Measurements from ENCODE around the gene GAGE10.
"Not testable (repeated sequence)": the region's sequence is repeated elsewhere in the genome, so short reads cannot be mapped to it uniquely, and the experiment has no call there.

GAGE10 gene

GRCh38 chrX:49276671-49277534 is 26.5 kb upstream of the GAGE10 start:
- peak in 1 of 2 donors; percentile 12 for DNase-seq

DNA sequence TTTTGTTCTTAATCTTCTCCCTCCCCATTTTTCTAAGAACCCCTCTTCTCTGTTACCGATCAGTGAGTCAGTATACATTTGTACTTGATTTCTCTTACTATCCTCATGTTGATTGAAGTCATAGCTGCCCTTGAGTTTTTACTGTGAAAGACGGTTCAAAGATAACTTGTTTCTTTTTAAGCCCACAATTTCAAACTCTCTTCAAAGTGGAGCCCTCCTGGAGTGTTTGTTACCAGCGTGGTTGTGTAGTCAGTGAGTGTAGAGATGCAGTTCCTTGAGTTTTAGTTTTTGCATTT is 26.0 kb upstream of the GAGE10 start:
- DNase-seq: no peak

GRCh38 chrX:49278081-49278480 is 25.4 kb upstream of the GAGE10 start:
- DNase-seq: no peak

DNA sequence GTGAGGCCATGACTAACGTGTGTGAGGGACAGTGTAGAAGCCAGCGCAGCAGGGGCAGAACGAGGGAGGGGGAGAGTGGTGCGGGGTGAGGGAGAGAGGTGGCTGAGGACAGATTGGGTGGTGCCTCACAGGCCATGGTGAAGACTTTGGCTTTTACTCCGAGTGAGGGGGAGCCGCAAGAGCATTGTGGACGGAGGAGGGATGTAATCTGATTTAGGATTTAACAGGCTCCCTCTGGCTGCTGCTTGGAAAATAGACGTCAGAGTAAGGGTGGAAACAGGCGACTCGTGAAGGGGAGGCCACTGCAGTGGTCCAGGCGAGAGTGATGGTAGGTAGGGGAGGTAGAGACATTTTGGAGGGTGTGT is 20.8 kb upstream of the GAGE10 start:
- no peak for DNase-seq

GRCh38 chrX:49284212-49284611 is 19.2 kb upstream of the GAGE10 start:
- DNase-seq: no peak

DNA sequence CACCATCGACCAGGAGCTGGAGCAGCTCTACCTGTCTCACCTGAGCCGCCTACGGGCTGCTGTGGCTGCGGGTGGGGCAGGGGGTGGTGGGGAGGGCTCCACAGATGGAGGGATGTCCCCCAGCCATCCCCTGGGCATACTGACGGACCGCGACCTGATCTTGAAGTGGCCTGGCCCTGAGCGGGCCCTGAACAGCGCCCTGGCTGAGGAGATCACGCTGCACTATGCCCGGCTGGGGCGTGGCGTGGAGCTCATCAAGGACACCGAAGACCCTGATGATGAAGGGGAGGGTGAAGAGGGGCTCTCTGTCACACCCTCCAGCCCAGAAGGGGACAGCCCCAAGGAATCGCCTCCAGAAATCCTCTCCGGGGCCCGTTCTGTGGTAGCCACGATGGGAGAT is 17.3 kb upstream of the GAGE10 start:
- no peak for DNase-seq

DNA sequence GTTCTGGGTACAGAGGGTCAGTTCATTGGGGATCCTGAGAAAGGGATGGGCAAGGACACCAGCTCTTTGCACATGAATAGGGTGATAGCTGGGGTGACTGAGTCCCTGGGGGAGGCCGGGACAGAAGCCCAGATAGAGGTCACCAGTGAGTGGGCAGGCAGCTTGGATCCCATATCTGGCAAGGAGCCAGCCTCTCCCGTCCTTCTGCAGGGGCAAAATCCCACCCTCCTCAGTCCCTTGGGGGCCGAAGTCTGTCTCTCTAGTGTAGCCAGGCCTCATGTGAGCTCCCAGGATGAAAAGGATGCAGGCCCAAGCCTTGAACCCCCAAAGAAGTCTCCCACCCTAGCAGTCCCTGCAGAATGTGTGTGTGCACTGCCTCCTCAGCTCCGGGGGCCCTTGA is 16.9 kb upstream of the GAGE10 start:
- DNase-seq: no peak

DNA sequence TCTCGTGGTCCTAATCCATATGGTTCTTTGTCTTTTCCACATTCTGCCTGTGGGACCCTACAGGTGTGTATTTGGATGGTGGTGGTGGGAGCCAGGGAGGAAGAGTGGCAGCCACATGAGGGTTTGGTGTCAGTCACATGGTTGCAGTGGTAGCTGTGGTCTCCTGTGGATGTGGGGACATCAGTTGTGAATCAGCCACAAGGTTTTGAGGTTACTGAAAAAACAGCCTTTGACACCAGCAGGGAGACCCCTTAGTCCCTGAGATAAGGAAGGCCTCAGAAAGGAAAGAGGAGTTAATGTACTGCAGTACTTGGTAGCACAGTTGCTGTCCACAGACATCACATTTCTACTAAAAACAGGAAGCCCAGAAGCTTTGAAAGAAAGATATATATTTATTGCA is 15.8 kb upstream of the GAGE10 start:
- DNase-seq: no peak

GRCh38 chrX:49290215-49290614 is 13.2 kb upstream of the GAGE10 start:
- DNase-seq: no peak

GRCh38 chrX:49291615-49292337 is 11.7 kb upstream of the GAGE10 start:
- DNase-seq: peak; percentile 50 to 69

DNA sequence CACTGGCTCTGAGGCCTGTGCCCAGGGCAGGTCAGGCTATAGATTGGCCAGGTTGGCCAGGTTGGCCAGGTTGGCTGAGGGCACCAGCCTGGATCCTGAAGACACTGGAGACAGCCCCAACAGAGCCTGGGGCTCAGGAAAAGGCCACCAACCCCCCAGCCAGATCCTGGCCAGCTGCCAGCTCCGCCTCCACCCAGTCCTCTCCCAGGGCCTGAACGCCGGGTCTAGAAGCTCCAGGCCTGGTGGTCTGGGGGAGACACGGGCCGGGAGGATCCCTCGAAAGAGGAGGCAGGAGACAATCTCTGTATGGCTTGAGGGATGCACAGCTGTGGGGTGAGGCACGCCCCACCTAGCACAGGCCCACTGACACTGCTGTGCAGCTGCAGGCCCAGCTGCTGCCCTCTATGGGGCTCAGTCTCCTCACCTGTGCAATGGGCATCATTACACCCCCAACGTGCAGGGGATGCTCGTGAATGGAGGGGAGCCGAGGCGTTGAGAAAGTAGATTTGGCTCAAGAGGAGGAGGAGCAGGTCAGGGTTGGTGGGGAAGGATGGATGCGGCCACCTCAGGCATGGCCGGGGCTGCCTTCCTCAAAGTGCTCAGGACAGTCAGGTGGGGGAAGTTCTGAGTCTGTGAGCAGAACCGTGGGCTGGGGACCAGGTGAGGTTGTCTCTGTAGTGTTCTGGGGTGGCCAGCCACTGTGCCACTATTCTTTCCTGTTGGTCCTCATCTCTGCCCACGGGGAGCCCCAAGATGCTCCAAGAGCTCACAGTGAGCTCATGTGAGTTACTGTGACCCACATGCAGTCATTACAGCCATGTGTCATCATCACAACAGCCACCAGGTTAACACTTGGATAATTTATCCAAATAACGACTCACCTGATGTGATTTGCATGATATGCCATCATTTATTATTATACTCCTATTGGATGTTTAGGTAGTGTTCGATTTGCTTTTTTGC is 10.8 kb upstream of the GAGE10 start:
- no peak for DNase-seq

- not testable (repeated sequence) for DNase-seq
Measured at GRCh38 chrX:49299293-49299692, 4.2 kb upstream of the GAGE10 start.

- no peak for DNase-seq
Measured at GRCh38 chrX:49300703-49301102, 2.7 kb upstream of the GAGE10 start.

GRCh38 chrX:49307775-49308174 is 4.3 kb downstream of the GAGE10 start:
- not testable (repeated sequence) for DNase-seq

DNA sequence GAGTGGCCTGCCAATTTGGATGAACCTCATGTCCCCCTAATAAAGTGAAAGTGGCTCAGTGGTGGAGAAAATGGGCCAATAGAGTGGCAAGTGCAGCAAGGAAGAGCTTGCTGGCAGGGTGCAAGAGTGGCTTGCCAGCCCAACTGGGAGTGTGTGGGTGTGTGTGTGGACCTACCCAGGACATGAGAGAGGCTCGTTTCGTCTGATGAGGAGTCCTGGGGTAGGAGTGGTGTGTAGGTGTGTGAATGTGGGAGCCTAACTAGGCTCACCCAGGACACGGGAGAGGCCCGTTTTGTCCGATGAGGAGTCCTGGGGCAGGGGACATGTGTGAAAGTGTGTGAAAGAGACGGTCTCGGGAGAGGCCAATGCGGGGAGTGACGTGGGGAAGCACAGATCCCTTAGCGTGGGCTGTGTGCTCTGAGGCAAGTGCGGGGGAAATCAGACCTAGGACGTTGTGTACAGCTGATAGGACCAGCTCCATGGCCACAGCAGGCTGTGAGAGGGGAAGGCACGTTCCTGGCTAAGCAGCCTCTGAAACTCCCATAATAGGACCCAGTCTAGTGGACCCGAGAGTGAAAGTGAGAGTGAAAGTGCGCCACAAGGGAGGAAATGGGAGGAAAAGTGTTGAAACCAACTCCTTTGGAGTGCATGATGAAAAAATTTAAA is 5.3 kb downstream of the GAGE10 start:
- peak; percentile 12 to 32 for DNase-seq

- peak in 1 of 2 donors; percentile 3 for DNase-seq
Measured at GRCh38 chrX:49309401-49309981, 6.0 kb downstream of the GAGE10 start.

DNA sequence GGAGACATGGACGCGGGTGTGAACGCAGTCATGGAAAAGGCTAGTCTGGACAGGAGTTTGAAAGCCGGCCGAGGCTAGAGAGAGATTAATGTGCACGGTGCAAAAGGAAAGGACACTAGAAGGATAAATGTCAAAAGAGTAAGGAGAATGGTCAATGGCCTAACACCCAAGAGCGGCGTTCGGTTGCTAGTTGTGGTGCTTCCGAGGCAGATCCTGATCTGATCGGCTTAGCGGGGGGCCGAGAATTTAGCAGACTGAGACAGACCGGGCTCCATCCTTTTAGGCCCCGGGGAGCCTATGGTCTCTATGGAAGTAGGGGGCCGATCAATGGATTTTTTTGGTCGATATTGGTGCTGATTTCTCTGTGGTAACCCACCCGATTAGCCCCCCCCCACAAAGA is 6.9 kb downstream of the GAGE10 start:
- no peak for DNase-seq

- no peak for DNase-seq
Measured at GRCh38 chrX:49312176-49312575, 8.7 kb downstream of the GAGE10 start.

DNA sequence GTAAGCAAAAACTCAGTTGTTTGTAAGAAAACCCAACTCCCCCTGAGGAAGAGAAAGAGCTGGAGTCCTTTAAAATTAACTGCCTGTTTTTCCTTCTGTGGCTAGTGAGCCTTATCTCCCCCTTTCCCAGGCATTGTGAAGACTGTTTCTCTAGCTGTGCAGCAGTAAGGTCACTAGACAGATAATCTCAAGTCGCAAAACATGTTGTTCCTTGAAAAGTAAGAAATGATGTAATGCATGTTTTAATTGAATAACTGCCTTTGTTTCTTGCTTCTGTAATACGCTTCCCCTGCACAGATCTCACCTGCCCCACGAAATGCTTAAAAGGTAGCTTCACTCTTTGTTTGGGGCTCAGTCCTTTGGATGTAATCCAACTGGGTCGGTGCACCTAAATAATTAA is 12.6 kb downstream of the GAGE10 start:
- DNase-seq: no peak

DNA sequence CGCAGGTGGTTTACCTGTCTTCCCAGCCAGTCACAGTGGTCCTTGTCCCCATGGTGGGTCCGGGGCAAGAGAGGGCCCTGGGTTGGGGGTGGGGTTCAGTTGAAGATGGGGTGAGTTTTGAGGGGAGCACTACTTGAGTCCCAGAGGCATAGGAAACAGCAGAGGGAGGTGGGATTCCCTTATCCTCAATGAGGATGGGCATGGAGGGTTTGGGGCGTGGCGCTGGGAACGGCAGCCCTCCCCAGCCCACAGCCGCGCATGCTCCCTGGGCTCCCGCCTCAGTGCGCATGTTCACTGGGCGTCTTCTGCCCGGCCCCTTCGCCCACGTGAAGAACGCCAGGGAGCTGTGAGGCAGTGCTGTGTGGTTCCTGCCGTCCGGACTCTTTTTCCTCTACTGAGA is 18.3 kb downstream of the GAGE10 start, which contains the start of gene GAGE12J:
Gene GAGE12J, plus strand, starts transcription at position 301 of the 400 bp plus-strand sequence. CDS start 1,157 bp downstream, outside the sequence.
- not testable (repeated sequence) for DNase-seq

- DNase-seq: not testable (repeated sequence)
Measured at GRCh38 chrX:49322266-49322665, 18.8 kb downstream of the GAGE10 start.

GRCh38 chrX:49323735-49324134 is 20.3 kb downstream of the GAGE10 start:
- DNase-seq: not testable (repeated sequence)
